ENCODE results near the gene MEGF6. TPM values are rescaled to one million over a fixed set of nuclear protein-coding genes. Genes with fewer than 3 reads are reported as not detected.

MEGF6 gene
- total and polyA plus RNA-seq, 4 donors, result 17.7 to 54.2 (median 48.2) TPM

- peaks cover 0 to 15% (median 3%) of the 10 kb centered on the region in 5 donors for H3K4me1 ChIP-seq (ENCODE audit: control insufficient read depth in 5 of 5, insufficient read depth in 5 of 5, low read length in 5 of 5)
- no peaks in the 10 kb centered on the region for H3K9me3 ChIP-seq (ENCODE audit: control insufficient read depth in 4 of 4, insufficient read depth in 3 of 4, low read length in 3 of 4)
- H3K36me3 ChIP-seq (ENCODE audit: control insufficient read depth in 4 of 4, insufficient read depth in 4 of 4, low read length in 4 of 4), result no peaks in the 10 kb centered on the region
- H3K9ac ChIP-seq (ENCODE audit: insufficient read depth in 1 of 2, low read length in 2 of 2), result no peak overlapping the region
- no peak overlapping the region for H3K27ac ChIP-seq (ENCODE audit: low read depth in 1 of 2, low read length in 1 of 2)
- no peaks in the 10 kb centered on the region for H3K27me3 ChIP-seq (ENCODE audit: control insufficient read depth in 3 of 3, insufficient read depth in 3 of 3, low read length in 2 of 3)
- WGBS, 2 donors, result 81 to 88% methylated on average over 19 to 20 of the region's 20 CpGs
- ATAC-seq (ENCODE audit: insufficient read depth, low FRiP score) (no peak), DNase-seq (no peak)
- H3K4me3 ChIP-seq, result no peak overlapping the region
- TF ChIP-seq, protein P1, sequence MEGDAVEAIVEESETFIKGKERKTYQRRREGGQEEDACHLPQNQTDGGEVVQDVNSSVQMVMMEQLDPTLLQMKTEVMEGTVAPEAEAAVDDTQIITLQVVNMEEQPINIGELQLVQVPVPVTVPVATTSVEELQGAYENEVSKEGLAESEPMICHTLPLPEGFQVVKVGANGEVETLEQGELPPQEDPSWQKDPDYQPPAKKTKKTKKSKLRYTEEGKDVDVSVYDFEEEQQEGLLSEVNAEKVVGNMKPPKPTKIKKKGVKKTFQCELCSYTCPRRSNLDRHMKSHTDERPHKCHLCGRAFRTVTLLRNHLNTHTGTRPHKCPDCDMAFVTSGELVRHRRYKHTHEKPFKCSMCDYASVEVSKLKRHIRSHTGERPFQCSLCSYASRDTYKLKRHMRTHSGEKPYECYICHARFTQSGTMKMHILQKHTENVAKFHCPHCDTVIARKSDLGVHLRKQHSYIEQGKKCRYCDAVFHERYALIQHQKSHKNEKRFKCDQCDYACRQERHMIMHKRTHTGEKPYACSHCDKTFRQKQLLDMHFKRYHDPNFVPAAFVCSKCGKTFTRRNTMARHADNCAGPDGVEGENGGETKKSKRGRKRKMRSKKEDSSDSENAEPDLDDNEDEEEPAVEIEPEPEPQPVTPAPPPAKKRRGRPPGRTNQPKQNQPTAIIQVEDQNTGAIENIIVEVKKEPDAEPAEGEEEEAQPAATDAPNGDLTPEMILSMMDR (IDR thresholded peaks at IDR 0.05; ENCODE audit: control extremely low read depth, extremely low read depth), result no peak
Observed at GRCh38 chr1:3558036-3558726, 53.1 kb downstream of the MEGF6 start.

DNA sequence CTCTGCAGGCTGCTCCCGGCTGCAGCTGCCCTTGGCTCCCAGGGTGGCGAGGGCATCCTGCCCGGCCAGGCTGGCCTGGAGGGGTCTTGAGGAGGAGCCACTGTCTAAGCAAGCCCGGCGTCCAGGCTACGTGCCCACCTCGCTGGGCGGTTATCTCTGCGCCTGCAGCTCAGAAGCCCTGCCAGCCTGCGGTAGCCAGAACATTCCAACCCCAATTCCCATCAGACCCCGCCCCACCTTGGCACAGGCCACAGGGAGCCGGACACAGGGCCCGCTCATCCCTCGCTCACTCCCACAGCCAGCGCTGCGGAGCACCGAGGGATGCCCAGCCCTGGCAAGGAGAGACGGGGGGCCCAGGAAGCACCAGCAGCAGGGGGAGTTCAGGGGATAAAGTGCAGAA is 53.9 kb downstream of the MEGF6 start:
- H3K36me3 ChIP-seq (ENCODE audit: control insufficient read depth in 4 of 4, insufficient read depth in 4 of 4, low read length in 4 of 4), result no peaks in the 10 kb centered on the region
- H3K27me3 ChIP-seq (ENCODE audit: control insufficient read depth in 3 of 3, insufficient read depth in 3 of 3, low read length in 2 of 3), result no peaks in the 10 kb centered on the region
- DNase-seq (no peak), ATAC-seq (ENCODE audit: insufficient read depth, low FRiP score) (no peak)
- H3K4me3 ChIP-seq, result no peak overlapping the region
- H3K27ac ChIP-seq (ENCODE audit: low read depth in 1 of 2, low read length in 1 of 2), result no peak overlapping the region
- peaks cover 0 to 22% (median 3%) of the 10 kb centered on the region in 5 donors for H3K4me1 ChIP-seq (ENCODE audit: control insufficient read depth in 5 of 5, insufficient read depth in 5 of 5, low read length in 5 of 5)
- 88 to 95% methylated on average over 18 of the region's 18 CpGs for whole genome bisulfite sequencing, 2 donors
- H3K9ac ChIP-seq (ENCODE audit: insufficient read depth in 1 of 2, low read length in 2 of 2), result no peak overlapping the region
- TF ChIP-seq, protein P1 (IDR thresholded peaks at IDR 0.05; ENCODE audit: control extremely low read depth, extremely low read depth), result no peak
- H3K9me3 ChIP-seq (ENCODE audit: control insufficient read depth in 4 of 4, insufficient read depth in 3 of 4, low read length in 3 of 4), result no peaks in the 10 kb centered on the region

- Histone ChIP-seq H3K4me1 (ENCODE audit: control insufficient read depth in 5 of 5, insufficient read depth in 5 of 5, low read length in 5 of 5) (peaks cover 0 to 22% (median 3%) of the 10 kb centered on the region in 5 donors), H3K9ac (ENCODE audit: insufficient read depth in 1 of 2, low read length in 2 of 2) (no peak overlapping the region), H3K9me3 (ENCODE audit: control insufficient read depth in 4 of 4, insufficient read depth in 3 of 4, low read length in 3 of 4) (no peaks in the 10 kb centered on the region), H3K36me3 (ENCODE audit: control insufficient read depth in 4 of 4, insufficient read depth in 4 of 4, low read length in 4 of 4) (no peaks in the 10 kb centered on the region), H3K4me3 (no peak overlapping the region), H3K27ac (ENCODE audit: low read depth in 1 of 2, low read length in 1 of 2) (no peak overlapping the region), H3K27me3 (ENCODE audit: control insufficient read depth in 3 of 3, insufficient read depth in 3 of 3, low read length in 2 of 3) (no peaks in the 10 kb centered on the region)
- no peak for ATAC-seq (ENCODE audit: insufficient read depth, low FRiP score)
- TF ChIP-seq, protein P1 (IDR thresholded peaks at IDR 0.05; ENCODE audit: control extremely low read depth, extremely low read depth), result no peak
- 92 to 94% methylated on average over 17 of the region's 17 CpGs for WGBS, 2 donors
- no peak for DNase-seq
Observed at GRCh38 chr1:3556336-3556735, 55.0 kb downstream of the MEGF6 start.
